Retinal pigment epithelial cell (primary cell): ENCODE data around the gene ARF3.

Experiments used
- DNase-seq: peaks from one replicate; pipeline ENCODE4 v3.0.0-alpha.2; 2010; ENCODE audit warnings: low read depth
- H3K4me3 ChIP-seq: 2 replicates; pipeline ENCODE4 v1.5.1; 2011; ENCODE audit warnings: mild to moderate bottlenecking, low read length, control low read depth, moderate library complexity
- CTCF ChIP-seq: conservative IDR thresholded peaks from 2 replicates; pipeline ENCODE4 v1.5.1; 2011; ENCODE audit warnings: low read depth, low read length, control low read depth, inconsistent platforms

The ARF3 gene

GRCh38 chr12:48889679-48890078 is 67.6 kb downstream of the ARF3 start:
- TF ChIP-seq CTCF: no peak
- no peak for DNase-seq

More at GRCh38 chr12:48889679-48890078, 67.6 kb downstream of the ARF3 start:
- no peak overlapping the region for H3K4me3 ChIP-seq
